Measurements from ENCODE around the gene AGBL5. TPM values are rescaled to one million over a fixed set of nuclear protein-coding genes. Genes with fewer than 3 reads are reported as not detected.

Gene AGBL5
- total and polyA plus RNA-seq, 2 of the 13 experiments (the other 11 are each of a cell fraction or from before 2014, with no cell fraction given) = 55.9 to 73.3 TPM

GRCh38 chr2:27071990-27072830, 20.7 kb downstream of the AGBL5 start (continued):
- TF ChIP-seq ARID5B (CRISPR knock-in tag; IDR thresholded peaks at IDR 0.05) (no peak), ZNF564 (CRISPR knock-in tag; IDR thresholded peaks at IDR 0.05) (no peak), ZNF558 (CRISPR knock-in tag; IDR thresholded peaks at IDR 0.05; ENCODE audit: borderline replicate concordance) (peak; percentile 36; the same call in 1 of the 2 replicates), ADNP (CRISPR knock-in tag; IDR thresholded peaks at IDR 0.05) (no peak), TCF7L2 (IDR thresholded peaks at IDR 0.05; ENCODE audit: low read depth, low read length) (no peak), ZNF101 (CRISPR knock-in tag; IDR thresholded peaks at IDR 0.05; ENCODE audit: borderline replicate concordance, low read depth) (no peak), SMC3 (IDR thresholded peaks at IDR 0.05; ENCODE audit: low read length) (no peak), ARNT (IDR thresholded peaks at IDR 0.05) (no peak), NR2F2 (IDR thresholded peaks at IDR 0.05; ENCODE audit: borderline replicate concordance, low read depth) (no peak), ZNF749 (CRISPR knock-in tag; IDR thresholded peaks at IDR 0.05; ENCODE audit: borderline replicate concordance) (no peak), ZNF282 (IDR thresholded peaks at IDR 0.05; ENCODE audit: partially characterized antibody) (no peak), JUNB (CRISPR knock-in tag; IDR thresholded peaks at IDR 0.05; ENCODE audit: borderline replicate concordance) (no peak), ZBTB3 (CRISPR knock-in tag; IDR thresholded peaks at IDR 0.05; ENCODE audit: borderline replicate concordance, low read depth) (0 out of 2 replicates have a peak, but pooled peaks have one; percentile 13), POGK (CRISPR knock-in tag; conservative IDR thresholded peaks at IDR 0.05) (no peak), ZNF280D (CRISPR knock-in tag; IDR thresholded peaks at IDR 0.05) (no peak), ZNF605 (CRISPR knock-in tag; IDR thresholded peaks at IDR 0.05) (no peak), FIP1L1 (IDR thresholded peaks at IDR 0.05; ENCODE audit: borderline replicate concordance, insufficient read depth, low read depth, low read length) (no peak), ZNF709 (CRISPR knock-in tag; IDR thresholded peaks at IDR 0.05) (no peak), ZNF569 (CRISPR knock-in tag; IDR thresholded peaks at IDR 0.05; ENCODE audit: borderline replicate concordance) (no peak)

All from HepG2 (cell line).